GM12873 (cell line): Measurements from ENCODE around the gene OR13C3.

Source experiments
- CTCF ChIP-seq: IDR thresholded peaks from 2 replicates; pipeline ENCODE4 v1.5.1; 2012; ENCODE audit warnings: low read depth, mild to moderate bottlenecking, moderate library complexity, low read length, control low read depth; ENCODE audit not compliant: insufficient read depth; ENCODE audit errors: missing control alignments

Gene OR13C3

GRCh38 chr9:104536756-104537155, at the start of gene OR13C3:
TSS of gene OR13C3 (minus strand) at chr9:104536856. CDS start at chr9:104536723, 133 bp downstream.
- no peak for TF ChIP-seq CTCF

GRCh38 chr9:104580562-104580961, 43.9 kb upstream of the OR13C3 start:
- no peak for TF ChIP-seq CTCF

DNA sequence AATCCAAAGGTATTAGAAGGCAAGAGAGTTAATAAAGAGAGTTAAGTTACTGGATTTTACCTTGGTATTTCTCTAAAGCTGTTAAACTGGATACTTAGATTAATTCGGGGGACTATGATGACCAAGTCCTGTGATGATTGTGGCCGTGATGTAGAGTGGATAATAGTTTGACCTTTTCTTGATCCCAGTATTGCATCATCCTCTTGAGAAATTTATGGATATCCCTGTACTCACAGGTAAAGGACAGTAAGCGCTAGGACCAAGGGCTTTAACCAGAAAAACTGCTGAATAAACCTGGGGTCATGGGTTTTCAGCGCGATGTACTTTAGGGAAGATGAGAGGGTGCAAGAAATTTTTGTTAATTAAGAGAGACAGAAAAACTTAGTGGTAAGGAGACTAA, 40.6 kb upstream of the OR13C3 start:
- TF ChIP-seq CTCF, result no peak

DNA sequence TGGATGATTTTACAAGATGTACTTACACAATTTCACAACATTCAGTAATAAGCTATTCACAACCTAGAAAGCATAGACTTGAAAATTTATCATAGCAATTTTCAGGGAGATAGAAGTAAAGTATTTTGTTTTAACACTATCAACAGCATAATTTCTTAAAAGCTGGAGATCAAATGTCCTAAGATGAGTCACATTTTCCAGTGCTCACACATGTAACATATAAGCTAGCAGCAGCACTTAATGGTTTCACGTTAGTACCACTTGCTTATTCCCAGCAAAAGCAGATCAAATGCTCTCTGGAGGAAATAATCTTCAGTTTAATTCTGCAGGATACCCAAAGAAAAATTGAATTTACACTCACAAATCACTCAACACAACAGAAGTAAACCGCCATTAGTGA, 38.8 kb upstream of the OR13C3 start:
- TF ChIP-seq CTCF, result no peak

- no peak for TF ChIP-seq CTCF
Measured at GRCh38 chr9:104572612-104573011, 36.0 kb upstream of the OR13C3 start.

DNA sequence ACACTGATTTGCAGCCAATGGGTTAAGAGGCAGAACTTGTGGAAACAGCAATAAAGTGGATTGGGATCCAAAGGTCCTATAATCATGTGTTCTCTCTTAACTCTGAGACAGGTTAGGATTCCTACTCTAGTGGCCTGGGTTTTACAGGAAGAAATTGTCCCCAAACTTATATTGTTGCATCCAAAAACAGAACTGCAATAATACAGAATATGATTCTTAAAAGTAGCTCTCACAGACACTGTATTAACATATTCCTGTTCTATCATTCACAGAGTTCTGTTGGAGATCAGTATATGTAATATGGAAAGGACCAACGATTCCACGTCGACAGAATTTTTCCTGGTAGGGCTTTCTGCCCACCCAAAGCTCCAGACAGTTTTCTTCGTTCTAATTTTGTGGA, 32.2 kb upstream of the OR13C3 start, which contains the start of gene OR13C8:
OR13C8 (plus strand) TSS at position 301 of the 400 bp plus-strand sequence; CDS start at position 301, 0 bp downstream.
- no peak for TF ChIP-seq CTCF

- TF ChIP-seq CTCF, result no peak
Measured at GRCh38 chr9:104564358-104564757, 27.7 kb upstream of the OR13C3 start.
